ENCODE measurements around the gene PRTFDC1.

GRCh38 chr10:24872049-24872789, 80.2 kb downstream of the PRTFDC1 start:
- TF ChIP-seq, protein P1, sequence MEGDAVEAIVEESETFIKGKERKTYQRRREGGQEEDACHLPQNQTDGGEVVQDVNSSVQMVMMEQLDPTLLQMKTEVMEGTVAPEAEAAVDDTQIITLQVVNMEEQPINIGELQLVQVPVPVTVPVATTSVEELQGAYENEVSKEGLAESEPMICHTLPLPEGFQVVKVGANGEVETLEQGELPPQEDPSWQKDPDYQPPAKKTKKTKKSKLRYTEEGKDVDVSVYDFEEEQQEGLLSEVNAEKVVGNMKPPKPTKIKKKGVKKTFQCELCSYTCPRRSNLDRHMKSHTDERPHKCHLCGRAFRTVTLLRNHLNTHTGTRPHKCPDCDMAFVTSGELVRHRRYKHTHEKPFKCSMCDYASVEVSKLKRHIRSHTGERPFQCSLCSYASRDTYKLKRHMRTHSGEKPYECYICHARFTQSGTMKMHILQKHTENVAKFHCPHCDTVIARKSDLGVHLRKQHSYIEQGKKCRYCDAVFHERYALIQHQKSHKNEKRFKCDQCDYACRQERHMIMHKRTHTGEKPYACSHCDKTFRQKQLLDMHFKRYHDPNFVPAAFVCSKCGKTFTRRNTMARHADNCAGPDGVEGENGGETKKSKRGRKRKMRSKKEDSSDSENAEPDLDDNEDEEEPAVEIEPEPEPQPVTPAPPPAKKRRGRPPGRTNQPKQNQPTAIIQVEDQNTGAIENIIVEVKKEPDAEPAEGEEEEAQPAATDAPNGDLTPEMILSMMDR (IDR thresholded peaks at IDR 0.05): no peak
- TF ChIP-seq POLR2AphosphoS5 (IDR thresholded peaks at IDR 0.05): no peak

Measured in esophagus muscularis mucosa (tissue), 3 donors.